ENCODE results near the gene D2HGDH. TPM values are rescaled to one million over a fixed set of nuclear protein-coding genes. Genes with fewer than 3 reads are reported as not detected.
A peak's percentile ranks its signal among the peaks of the same experiment; 100 is the strongest.

D2HGDH gene
- total and polyA plus RNA-seq, 2 of the 13 experiments (the other 11 are each of a cell fraction or from before 2014, with no cell fraction given) = 19.2 to 20.3 TPM

DNA sequence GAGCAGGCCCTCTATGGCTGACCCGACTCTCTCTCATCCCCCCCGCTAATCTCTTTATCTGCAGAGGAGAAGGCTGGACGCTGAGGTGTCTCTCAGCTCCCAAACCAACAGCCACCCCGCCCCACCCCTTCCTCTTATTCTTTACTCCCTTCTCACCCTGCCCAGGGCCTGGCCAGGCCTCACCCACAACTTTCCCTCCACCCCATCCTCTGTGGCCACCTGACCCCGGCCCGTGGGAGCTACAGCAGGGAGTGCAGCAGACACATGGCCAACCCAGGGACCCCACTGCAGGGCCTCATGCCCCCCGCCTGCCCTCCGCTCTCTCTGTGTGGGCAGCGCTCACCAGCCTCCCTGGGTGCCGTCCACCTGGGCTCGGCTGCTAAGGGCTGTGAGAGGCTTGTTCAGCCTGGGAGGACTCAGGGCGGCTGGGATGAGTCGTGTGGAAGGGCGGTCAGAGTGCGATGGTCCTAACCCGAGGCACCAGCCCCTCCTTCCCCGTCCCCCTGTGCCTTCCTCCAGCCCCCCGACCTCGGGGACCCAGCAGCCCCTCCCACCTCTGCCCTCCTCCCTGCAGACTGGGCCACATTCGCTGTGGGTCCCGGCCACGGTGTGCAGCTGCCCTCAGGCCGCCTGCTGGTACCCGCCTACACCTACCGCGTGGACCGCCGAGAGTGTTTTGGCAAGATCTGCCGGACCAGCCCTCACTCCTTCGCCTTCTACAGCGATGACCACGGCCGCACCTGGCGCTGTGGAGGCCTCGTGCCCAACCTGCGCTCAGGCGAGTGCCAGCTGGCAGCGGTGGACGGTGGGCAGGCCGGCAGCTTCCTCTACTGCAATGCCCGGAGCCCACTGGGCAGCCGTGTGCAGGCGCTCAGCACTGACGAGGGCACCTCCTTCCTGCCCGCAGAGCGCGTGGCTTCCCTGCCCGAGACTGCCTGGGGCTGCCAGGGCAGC, 81.3 kb downstream of the D2HGDH start (continued):
- TF ChIP-seq, protein P1, sequence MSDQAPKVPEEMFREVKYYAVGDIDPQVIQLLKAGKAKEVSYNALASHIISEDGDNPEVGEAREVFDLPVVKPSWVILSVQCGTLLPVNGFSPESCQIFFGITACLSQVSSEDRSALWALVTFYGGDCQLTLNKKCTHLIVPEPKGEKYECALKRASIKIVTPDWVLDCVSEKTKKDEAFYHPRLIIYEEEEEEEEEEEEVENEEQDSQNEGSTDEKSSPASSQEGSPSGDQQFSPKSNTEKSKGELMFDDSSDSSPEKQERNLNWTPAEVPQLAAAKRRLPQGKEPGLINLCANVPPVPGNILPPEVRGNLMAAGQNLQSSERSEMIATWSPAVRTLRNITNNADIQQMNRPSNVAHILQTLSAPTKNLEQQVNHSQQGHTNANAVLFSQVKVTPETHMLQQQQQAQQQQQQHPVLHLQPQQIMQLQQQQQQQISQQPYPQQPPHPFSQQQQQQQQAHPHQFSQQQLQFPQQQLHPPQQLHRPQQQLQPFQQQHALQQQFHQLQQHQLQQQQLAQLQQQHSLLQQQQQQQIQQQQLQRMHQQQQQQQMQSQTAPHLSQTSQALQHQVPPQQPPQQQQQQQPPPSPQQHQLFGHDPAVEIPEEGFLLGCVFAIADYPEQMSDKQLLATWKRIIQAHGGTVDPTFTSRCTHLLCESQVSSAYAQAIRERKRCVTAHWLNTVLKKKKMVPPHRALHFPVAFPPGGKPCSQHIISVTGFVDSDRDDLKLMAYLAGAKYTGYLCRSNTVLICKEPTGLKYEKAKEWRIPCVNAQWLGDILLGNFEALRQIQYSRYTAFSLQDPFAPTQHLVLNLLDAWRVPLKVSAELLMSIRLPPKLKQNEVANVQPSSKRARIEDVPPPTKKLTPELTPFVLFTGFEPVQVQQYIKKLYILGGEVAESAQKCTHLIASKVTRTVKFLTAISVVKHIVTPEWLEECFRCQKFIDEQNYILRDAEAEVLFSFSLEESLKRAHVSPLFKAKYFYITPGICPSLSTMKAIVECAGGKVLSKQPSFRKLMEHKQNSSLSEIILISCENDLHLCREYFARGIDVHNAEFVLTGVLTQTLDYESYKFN (CRISPR knock-in tag; conservative IDR thresholded peaks at IDR 0.05) = no peak
- TF ChIP-seq EZH2 (conservative IDR thresholded peaks at IDR 0.05; ENCODE audit: low read depth, low read length) = no peak
- TF ChIP-seq ZNF446 (CRISPR knock-in tag; IDR thresholded peaks at IDR 0.05) = no peak
- TF ChIP-seq ZBTB38 (CRISPR knock-in tag; IDR thresholded peaks at IDR 0.05) = peak; percentile 53
- TF ChIP-seq, protein P2, sequence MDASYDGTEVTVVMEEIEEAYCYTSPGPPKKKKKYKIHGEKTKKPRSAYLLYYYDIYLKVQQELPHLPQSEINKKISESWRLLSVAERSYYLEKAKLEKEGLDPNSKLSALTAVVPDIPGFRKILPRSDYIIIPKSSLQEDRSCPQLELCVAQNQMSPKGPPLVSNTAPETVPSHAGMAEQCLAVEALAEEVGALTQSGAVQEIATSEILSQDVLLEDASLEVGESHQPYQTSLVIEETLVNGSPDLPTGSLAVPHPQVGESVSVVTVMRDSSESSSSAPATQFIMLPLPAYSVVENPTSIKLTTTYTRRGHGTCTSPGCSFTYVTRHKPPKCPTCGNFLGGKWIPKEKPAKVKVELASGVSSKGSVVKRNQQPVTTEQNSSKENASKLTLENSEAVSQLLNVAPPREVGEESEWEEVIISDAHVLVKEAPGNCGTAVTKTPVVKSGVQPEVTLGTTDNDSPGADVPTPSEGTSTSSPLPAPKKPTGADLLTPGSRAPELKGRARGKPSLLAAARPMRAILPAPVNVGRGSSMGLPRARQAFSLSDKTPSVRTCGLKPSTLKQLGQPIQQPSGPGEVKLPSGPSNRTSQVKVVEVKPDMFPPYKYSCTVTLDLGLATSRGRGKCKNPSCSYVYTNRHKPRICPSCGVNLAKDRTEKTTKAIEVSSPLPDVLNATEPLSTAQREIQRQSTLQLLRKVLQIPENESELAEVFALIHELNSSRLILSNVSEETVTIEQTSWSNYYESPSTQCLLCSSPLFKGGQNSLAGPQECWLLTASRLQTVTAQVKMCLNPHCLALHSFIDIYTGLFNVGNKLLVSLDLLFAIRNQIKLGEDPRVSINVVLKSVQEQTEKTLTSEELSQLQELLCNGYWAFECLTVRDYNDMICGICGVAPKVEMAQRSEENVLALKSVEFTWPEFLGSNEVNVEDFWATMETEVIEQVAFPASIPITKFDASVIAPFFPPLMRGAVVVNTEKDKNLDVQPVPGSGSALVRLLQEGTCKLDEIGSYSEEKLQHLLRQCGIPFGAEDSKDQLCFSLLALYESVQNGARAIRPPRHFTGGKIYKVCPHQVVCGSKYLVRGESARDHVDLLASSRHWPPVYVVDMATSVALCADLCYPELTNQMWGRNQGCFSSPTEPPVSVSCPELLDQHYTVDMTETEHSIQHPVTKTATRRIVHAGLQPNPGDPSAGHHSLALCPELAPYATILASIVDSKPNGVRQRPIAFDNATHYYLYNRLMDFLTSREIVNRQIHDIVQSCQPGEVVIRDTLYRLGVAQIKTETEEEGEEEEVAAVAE (CRISPR knock-in tag; IDR thresholded peaks at IDR 0.05; ENCODE audit: borderline replicate concordance) = no peak
- TF ChIP-seq, protein P3, sequence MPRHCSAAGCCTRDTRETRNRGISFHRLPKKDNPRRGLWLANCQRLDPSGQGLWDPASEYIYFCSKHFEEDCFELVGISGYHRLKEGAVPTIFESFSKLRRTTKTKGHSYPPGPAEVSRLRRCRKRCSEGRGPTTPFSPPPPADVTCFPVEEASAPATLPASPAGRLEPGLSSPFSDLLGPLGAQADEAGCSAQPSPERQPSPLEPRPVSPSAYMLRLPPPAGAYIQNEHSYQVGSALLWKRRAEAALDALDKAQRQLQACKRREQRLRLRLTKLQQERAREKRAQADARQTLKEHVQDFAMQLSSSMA (CRISPR knock-in tag; IDR thresholded peaks at IDR 0.05) = no peak
- TF ChIP-seq ZNF496 (CRISPR knock-in tag; IDR thresholded peaks at IDR 0.05; ENCODE audit: insufficient replicate concordance) = no peak
- TF ChIP-seq, protein P4, sequence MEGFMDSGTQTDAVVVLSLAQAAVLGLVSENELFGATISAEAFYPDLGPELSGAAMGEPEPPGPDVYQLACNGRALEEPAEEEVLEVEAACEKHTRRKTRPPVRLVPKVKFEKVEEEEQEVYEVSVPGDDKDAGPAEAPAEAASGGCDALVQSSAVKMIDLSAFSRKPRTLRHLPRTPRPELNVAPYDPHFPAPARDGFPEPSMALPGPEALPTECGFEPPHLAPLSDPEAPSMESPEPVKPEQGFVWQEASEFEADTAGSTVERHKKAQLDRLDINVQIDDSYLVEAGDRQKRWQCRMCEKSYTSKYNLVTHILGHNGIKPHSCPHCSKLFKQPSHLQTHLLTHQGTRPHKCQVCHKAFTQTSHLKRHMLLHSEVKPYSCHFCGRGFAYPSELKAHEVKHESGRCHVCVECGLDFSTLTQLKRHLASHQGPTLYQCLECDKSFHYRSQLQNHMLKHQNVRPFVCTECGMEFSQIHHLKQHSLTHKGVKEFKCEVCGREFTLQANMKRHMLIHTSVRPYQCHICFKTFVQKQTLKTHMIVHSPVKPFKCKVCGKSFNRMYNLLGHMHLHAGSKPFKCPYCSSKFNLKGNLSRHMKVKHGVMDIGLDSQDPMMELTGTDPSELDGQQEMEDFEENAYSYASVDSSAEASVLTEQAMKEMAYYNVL (CRISPR knock-in tag; IDR thresholded peaks at IDR 0.05; ENCODE audit: borderline replicate concordance) = no peak
- TF ChIP-seq, protein P5, sequence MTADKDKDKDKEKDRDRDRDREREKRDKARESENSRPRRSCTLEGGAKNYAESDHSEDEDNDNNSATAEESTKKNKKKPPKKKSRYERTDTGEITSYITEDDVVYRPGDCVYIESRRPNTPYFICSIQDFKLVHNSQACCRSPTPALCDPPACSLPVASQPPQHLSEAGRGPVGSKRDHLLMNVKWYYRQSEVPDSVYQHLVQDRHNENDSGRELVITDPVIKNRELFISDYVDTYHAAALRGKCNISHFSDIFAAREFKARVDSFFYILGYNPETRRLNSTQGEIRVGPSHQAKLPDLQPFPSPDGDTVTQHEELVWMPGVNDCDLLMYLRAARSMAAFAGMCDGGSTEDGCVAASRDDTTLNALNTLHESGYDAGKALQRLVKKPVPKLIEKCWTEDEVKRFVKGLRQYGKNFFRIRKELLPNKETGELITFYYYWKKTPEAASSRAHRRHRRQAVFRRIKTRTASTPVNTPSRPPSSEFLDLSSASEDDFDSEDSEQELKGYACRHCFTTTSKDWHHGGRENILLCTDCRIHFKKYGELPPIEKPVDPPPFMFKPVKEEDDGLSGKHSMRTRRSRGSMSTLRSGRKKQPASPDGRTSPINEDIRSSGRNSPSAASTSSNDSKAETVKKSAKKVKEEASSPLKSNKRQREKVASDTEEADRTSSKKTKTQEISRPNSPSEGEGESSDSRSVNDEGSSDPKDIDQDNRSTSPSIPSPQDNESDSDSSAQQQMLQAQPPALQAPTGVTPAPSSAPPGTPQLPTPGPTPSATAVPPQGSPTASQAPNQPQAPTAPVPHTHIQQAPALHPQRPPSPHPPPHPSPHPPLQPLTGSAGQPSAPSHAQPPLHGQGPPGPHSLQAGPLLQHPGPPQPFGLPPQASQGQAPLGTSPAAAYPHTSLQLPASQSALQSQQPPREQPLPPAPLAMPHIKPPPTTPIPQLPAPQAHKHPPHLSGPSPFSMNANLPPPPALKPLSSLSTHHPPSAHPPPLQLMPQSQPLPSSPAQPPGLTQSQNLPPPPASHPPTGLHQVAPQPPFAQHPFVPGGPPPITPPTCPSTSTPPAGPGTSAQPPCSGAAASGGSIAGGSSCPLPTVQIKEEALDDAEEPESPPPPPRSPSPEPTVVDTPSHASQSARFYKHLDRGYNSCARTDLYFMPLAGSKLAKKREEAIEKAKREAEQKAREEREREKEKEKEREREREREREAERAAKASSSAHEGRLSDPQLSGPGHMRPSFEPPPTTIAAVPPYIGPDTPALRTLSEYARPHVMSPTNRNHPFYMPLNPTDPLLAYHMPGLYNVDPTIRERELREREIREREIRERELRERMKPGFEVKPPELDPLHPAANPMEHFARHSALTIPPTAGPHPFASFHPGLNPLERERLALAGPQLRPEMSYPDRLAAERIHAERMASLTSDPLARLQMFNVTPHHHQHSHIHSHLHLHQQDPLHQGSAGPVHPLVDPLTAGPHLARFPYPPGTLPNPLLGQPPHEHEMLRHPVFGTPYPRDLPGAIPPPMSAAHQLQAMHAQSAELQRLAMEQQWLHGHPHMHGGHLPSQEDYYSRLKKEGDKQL (CRISPR knock-in tag; IDR thresholded peaks at IDR 0.05; ENCODE audit: low read depth) = no peak
- peak; percentile 87 for TF ChIP-seq AKAP8 (CRISPR knock-in tag; IDR thresholded peaks at IDR 0.05)

Data from HepG2 (cell line).